ENCODE data around the gene MAST2. TPM values are rescaled to one million over a fixed set of nuclear protein-coding genes. Genes with fewer than 3 reads are reported as not detected.

MAST2 gene
- total and polyA plus RNA-seq, 2 donors (not counting 3 experiments of a cell fraction or from before 2014, with no cell fraction given) = 25.0 to 41.2 TPM

DNA sequence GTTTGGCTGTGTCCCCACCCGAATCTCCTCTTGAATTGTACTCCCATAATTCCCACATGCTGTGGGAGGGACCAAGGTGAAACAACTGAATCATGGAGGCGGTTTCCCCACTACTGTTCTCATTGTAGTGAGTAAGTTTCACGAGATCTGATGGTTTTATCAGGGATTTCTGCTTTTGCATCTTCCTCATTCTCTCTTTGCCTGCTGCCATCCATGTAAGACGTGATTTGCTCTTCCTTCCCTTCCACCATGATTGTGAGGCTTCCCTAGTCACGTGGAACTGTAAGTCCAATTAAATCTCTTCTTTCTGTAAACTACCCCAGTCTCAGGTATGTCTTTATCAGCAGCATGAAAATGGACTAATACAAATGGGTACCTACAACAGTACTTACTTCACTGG, 255.5 kb downstream of the MAST2 start:
- H3K36me3 ChIP-seq (ENCODE audit: control insufficient read depth in 2 of 2, extremely low read depth in 1 of 2, insufficient read depth in 2 of 2, low read length in 2 of 2) = peaks cover 0 to 8% of the 10 kb centered on the region in 2 experiments
- no peak overlapping the region for H3K4me2 ChIP-seq (ENCODE audit: insufficient read depth, low read length)
- intact Hi-C loops (cut with micrococcal nuclease) (no loop called here), dilution Hi-C loops (cut with MboI; ENCODE audit: extremely low pct_ligation_motif_present, low sequenced_read_pairs) (no loop called here)
- H3K9me3 ChIP-seq (replicated peaks; ENCODE audit: control insufficient read depth, insufficient read depth, low read length) = no peaks in the 10 kb centered on the region
- no peak overlapping the region for H3K27ac ChIP-seq (ENCODE audit: insufficient read depth, low read depth, low read length)
- H3K9ac ChIP-seq (replicated peaks; ENCODE audit: extremely low read depth, insufficient read depth, low read length) = no peak overlapping the region
- no peak for DNase-seq (ENCODE audit: low read depth, low spot score)
- BruUV-seq (replicated peaks) = no TSS peak
- POLR2A ChIA-PET = interaction anchor here (0.6 kb wide), 1 partner anchor 15 kb away, joined by 3 read pairs; no protein-coding TSS in a partner anchor
- H3K4me1 ChIP-seq (ENCODE audit: control insufficient read depth, extremely low read depth, insufficient read depth, low read length) = no peaks in the 10 kb centered on the region
- H3K4me3 ChIP-seq (replicated peaks in 1 of 3; ENCODE audit: insufficient read depth in 1 of 3, low read depth in 1 of 3, low read length in 3 of 3) = no peak overlapping the region
- no peaks in the 10 kb centered on the region for H3K79me2 ChIP-seq (ENCODE audit: control insufficient read depth, insufficient read depth, low read length)
- no peaks in the 10 kb centered on the region for H3K27me3 ChIP-seq (ENCODE audit: control insufficient read depth in 2 of 2, insufficient read depth in 2 of 2, low read length in 2 of 2)
- no peaks in the 10 kb centered on the region for H3K9me1 ChIP-seq (replicated peaks; ENCODE audit: control insufficient read depth, extremely low read depth, insufficient read depth, low read length)
- CTCF ChIA-PET = no interaction called here
- H2AFZ ChIP-seq (ENCODE audit: low read depth, low read length) = no peak overlapping the region
- TF ChIP-seq, protein P1, sequence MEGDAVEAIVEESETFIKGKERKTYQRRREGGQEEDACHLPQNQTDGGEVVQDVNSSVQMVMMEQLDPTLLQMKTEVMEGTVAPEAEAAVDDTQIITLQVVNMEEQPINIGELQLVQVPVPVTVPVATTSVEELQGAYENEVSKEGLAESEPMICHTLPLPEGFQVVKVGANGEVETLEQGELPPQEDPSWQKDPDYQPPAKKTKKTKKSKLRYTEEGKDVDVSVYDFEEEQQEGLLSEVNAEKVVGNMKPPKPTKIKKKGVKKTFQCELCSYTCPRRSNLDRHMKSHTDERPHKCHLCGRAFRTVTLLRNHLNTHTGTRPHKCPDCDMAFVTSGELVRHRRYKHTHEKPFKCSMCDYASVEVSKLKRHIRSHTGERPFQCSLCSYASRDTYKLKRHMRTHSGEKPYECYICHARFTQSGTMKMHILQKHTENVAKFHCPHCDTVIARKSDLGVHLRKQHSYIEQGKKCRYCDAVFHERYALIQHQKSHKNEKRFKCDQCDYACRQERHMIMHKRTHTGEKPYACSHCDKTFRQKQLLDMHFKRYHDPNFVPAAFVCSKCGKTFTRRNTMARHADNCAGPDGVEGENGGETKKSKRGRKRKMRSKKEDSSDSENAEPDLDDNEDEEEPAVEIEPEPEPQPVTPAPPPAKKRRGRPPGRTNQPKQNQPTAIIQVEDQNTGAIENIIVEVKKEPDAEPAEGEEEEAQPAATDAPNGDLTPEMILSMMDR (IDR thresholded peaks at IDR 0.05; ENCODE audit: extremely low read depth in 1 of 2, insufficient read depth in 1 of 2, low read depth in 1 of 2, low read length in 2 of 2) = no peak
- TF ChIP-seq GATA2 (IDR thresholded peaks at IDR 0.05; ENCODE audit: insufficient read depth, insufficient read length, low read depth, low read length) (no peak), FOS (IDR thresholded peaks at IDR 0.05; ENCODE audit: borderline replicate concordance, insufficient read depth, low read length) (no peak), MYC (IDR thresholded peaks at IDR 0.05; ENCODE audit: low read depth, low read length) (no peak), POLR2A (IDR thresholded peaks at IDR 0.05; ENCODE audit: low read depth, low read length) (no peak), POLR2AphosphoS5 (IDR thresholded peaks at IDR 0.05; ENCODE audit: insufficient read depth, low read depth, low read length) (no peak), JUN (IDR thresholded peaks at IDR 0.05; ENCODE audit: borderline replicate concordance, insufficient read depth, insufficient read length, low read depth) (no peak), EZH2 (IDR thresholded peaks at IDR 0.05; ENCODE audit: borderline replicate concordance, low read depth, low read length, severe bottlenecking) (no peak)
- TF ChIP-seq, protein P2, sequence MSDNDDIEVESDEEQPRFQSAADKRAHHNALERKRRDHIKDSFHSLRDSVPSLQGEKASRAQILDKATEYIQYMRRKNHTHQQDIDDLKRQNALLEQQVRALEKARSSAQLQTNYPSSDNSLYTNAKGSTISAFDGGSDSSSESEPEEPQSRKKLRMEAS (IDR thresholded peaks at IDR 0.05; ENCODE audit: insufficient read depth, insufficient read length) = no peak
- FAIRE-seq = no peak
- no peaks in the 10 kb centered on the region for H4K20me1 ChIP-seq (replicated peaks; ENCODE audit: control insufficient read depth, extremely low read depth, insufficient read depth, low read length)

Data from endothelial cell of umbilical vein (primary cell).